Measurements from ENCODE around the gene LPCAT1. TPM values are rescaled to one million over a fixed set of nuclear protein-coding genes. Genes with fewer than 3 reads are reported as not detected.
"Not testable (repeated sequence)": the region's sequence is repeated elsewhere in the genome, so short reads cannot be mapped to it uniquely, and the experiment has no call there.

LPCAT1 gene
- total RNA-seq, 2 experiments from 2014 or later: 94.2 to 102 TPM

DNA sequence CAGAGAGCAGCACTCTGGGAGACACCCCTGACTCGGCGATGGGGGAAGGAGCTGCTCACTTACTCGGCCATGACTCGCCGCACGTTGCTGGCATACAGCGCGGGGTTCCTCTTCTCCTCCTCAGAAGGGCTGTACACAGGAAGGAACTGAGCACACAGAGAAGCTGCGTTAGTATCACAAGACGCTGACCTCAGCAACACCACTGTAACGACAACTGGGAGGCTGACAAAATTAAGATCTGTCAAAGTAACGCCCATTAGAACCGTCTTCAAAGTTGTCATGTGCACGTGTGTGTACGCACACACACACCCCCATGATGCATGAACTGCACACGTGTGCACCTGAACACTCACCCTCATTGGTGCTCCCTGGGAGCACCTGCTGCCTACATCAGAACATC lies 46.4 kb downstream of the LPCAT1 start:
- CTCF ChIA-PET: no interaction called here
- POLR2A ChIA-PET: no interaction called here

DNA sequence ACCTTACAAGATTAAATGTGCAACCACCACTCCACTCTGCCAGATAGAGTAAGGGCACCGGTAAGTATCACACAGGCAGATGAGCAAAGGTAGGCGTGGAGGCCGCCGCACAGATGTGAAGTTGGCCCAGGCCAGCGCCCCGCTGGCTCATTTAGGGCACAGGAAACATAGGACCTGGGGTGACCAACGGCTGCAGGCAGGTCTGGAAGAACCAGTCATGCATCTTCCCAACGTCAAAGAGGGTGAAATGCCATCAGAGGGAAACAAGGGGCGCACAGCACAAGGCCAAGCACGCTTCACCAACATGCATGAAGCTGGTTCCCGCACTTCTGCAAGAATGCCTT lies 46.8 kb downstream of the LPCAT1 start:
- ChIA-PET CTCF (interaction anchor here (1.3 kb wide), 1 partner anchor 168 kb away, joined by 4 read pairs; no protein-coding TSS in a partner anchor), POLR2A (no interaction called here)

DNA sequence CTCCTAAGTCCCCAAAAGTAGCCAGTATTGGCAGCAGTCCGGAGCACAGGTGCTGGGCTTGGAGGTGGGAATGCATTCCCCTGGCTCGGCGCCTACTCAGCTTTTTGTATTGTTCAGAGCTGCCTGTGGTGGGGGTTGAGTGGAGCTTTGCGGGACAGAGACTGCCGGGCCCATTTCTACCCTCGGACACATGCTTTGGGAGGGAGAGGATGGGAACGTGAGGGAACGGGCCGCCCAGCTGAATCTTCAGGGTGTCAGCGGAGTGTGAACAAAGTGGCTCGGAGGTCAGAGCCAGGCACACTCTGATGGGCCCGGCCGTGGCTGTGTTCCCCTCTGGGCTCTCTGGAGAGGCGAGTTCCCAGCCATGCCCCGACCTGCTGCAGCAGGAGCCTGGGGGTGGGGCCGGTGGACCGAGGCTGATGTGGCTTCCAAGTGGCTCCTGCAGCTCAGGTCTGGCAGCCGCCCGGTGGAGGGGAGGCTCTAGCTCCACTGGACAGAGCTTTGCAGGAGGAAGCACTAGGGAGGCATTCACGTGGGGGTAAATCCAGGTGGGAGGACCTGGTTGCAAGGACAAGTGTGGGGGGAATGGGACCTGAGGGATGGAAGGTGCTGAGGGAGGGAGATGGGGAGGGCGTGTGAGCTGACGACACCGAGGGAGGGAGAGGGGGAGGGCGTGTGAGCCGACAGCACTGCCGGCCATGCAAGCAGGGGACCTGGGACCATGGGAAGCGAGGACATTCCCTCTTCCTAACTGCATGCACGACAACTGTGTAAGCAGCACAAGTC lies 47.4 kb downstream of the LPCAT1 start:
- CTCF ChIA-PET: interaction anchor here (0.6 to 1.3 kb wide), 2 partner anchors 13 to 169 kb away, joined by 3 to 4 read pairs; no protein-coding TSS in a partner anchor
- POLR2A ChIA-PET: interaction anchor here (0.5 kb wide), 1 partner anchor 27 kb away, joined by 5 read pairs; no protein-coding TSS in a partner anchor

DNA sequence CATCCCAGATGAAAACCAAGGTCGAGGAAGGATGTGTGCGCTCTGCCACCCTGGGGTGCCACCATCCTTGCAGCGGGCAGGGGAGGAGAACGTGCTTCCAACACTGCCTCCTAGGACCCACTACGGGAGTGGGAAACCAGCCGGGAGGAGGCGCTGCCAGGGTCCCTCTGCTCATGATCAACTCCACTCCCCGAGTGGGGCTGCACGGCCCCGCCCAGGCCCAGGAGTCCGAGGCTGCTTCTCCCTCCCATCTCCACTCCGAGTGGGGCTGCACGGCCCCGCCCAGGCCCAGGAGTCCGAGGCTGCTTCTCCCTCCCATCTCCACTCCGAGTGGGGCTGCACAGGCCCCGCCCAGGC lies 48.2 kb downstream of the LPCAT1 start:
- CTCF ChIA-PET: interaction anchor here (1.3 kb wide), 1 partner anchor 170 kb away, joined by 4 read pairs; no protein-coding TSS in a partner anchor
- POLR2A ChIA-PET: not testable (repeated sequence)

DNA sequence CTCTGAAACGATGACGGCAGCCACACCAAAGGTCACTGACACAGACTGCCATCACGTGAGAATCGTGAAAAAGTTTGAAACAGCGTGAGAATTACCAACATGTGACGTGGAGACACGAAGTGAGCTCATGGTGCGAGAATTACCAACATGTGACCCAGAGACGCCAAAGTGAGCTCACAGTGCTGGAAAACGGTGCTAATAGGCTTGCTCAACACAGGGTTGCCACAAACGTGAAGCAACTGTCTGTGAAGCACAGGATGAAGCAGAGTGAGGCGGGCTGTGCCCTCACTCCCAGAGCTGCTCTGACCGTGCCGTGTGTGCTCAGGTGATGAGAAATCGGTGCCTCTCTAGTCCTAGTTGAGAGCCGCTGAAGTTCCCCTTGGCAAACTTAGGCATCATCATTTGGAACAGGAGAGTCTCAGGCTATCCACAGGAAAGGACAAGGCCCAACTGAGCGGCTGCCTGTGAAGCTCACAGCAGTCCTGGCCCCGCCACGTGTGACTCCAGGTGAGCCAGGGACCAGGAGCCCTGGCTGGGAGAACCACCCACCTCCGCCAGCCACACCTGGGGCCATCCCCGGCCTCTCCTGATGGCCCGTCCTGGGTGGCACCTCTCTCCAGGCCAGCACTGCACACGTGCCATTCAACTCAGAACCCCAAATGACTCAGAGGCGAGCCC lies 48.8 kb downstream of the LPCAT1 start:
- ChIA-PET POLR2A (no interaction called here), CTCF (no interaction called here)

DNA sequence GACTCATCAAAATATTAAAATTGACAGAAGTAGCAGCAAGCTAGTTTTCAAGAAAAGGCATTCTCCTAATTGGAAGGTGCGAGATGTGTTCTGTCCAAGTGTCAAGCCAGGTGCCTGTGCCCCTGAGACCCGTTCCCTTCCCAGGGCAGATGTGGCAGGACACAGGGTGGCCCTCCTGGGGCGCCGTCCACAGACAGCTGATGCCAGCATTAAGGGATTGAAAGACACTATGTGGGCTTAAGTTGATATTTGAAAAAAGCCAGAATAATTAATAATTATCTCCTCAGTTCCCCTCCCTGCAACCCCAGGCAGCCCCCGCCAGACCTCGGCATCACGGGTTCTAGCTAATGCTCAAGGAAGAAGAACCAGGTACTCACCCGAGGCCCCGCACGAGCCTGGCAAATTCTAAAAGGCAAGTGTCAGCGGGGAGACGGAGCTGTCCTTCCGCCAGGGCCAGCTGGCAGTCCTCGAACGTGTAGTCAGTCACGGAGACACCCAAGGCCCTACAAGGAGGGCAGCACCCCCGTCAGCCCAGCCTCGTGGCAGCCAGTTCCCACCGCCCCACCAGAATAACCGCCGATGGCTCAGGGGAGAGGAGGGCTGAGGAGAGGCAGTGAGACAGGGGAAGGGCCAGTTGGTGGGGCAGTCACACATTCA lies 49.4 kb downstream of the LPCAT1 start:
- ChIA-PET POLR2A (no interaction called here), CTCF (no interaction called here)

DNA sequence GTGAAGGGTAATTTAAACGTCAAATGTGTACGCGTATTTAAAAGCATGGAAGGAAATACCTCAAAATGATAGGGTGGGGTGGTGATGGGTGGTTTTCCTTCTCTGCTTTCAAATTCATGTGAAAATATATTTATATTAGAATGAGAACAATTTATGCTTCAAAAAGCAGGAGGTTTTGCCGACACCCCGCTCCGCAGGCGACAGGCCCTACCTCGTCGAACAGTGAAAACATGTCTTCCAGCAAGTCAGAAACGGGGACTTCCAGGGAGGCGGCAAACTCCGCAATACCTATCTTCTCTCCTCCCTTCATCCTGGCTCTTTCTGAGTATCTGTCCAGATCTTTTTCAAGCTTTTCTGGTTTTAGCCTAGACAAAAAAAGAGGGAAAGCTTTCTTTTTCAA lies 50.0 kb downstream of the LPCAT1 start:
- CTCF ChIA-PET: no interaction called here
- POLR2A ChIA-PET: no interaction called here

DNA sequence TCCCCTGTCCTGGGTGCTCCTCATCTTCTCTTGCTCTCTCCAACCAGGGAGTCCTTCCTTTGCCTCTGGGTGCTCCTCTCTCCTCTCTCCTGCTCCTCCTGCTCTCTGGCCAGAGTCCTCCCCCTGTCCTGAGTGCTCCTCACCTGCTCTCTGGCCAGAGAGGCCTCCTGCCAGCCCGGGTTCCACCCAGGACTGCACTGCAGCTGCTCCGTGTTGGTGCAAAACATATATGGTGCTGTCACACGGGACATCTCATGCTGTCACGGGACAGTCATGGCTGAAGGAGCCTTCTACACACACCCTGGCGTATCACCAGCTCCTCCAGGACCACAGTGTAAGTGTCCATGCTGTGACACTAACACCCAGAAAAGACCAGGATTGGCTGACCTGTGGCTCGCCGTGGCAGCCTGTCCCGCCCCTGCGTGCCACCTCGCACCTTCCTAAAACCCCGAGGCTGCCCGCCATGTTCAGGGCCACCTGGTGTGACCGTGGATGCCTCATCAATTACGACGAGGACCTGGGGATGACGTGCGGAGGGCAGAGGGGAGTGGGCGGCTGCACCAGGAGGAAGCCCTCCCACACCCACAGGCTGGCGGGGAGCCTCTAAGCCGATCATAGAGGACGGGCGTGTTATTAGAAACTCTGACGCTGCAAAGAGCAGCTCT lies 50.7 kb downstream of the LPCAT1 start:
- ChIA-PET POLR2A (no interaction called here), CTCF (no interaction called here)

DNA sequence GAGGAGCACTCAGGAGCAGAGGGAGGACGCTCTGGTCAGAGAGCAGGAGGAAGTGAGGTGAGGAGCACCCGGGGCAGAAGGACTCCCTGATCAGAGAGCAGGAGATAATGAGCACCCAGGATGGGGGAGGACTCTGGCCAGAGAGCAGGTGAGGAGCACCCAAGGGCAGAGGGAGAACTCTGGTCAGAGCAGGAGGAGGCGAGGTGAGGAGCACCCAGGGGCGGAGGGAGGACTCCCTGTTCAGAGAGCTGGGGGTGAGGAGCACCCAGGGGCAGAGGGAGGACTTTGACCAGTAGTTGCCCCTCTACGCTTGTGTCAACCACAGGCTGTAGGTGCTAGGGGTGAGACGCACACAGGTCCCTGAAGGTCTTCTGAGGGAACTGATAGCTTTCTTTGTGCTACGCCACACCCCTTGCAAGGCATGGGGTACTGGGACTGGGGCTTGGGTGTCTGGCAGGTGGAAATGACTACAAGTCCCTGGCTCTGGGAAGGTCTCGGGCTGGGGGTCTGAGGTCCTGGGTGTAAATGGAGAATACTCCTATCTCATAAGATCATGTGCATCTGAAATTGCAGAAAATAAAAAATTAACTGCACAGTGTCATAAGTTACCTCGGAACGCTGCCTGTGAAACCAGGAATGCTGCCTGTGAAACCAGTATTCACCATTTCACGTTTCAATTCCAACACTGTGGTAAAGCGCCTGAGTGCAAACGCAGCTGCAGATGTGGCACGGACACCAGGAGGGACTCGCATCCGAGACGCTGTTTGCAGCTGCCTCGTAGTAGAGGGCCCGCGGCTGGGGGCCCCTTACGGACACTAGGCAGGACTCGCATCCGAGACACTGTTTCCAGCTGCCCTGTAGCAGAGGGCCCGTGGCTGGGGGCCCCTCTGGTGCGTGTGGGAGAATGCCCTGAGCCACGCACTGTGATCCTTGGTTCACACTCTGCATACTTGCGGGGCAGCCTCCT lies 51.5 kb downstream of the LPCAT1 start:
- ChIA-PET CTCF (no interaction called here), POLR2A (no interaction called here)

DNA sequence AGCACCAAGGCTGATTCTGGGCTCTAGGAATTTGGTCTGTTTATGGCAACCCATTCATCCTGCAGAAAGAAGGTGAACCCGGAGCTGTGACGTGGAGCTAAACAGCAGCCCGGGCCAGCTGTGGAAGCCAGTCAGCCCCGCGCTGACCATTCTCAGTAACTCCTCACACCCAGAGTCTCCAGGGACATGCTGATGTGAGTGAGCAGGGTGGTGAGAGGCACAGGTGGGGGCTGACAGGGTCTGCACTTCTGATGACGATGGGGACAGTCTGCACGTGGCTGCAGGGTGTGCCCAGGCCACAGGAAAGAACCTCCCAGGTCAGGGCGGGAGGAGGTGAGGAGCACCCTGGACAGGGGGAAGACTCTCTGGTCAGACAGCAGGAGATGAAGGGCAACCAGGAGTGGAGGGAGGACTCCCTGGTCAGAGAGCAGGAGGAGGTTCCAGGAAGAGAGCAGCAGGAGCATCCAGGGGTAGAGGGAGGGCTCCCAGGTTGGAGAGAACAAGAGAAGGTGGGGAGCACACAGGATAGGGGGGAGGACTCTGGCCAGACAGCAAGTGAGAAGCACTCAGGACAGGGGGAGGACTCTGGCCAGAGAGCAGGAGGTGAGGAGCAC lies 52.4 kb downstream of the LPCAT1 start:
- ChIA-PET CTCF (interaction anchor here (1.6 kb wide), 1 partner anchor 93 kb away, joined by 3 read pairs; no protein-coding TSS in a partner anchor), POLR2A (no interaction called here)

DNA sequence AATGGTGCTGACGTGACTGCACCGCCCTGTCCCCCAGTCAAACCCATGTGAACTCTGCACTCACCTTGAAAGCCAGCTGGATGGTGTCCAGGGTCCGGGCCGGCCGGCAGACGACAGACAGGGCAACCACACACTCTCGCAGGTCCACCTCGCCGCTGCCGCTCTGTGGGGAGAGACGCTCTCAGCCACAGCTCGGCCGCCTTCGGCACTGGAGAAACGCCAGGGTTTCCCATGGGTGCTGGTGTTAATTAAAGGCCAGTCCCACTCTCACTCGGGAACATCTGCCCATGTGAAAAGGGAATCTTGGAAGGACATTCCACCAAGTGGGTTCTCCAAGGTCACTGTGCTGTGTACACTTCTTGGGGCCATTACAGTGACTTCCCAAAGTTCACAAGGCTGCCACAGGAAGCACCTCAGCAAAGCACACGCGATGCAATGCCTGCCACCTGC lies 53.0 kb downstream of the LPCAT1 start:
- CTCF ChIA-PET: interaction anchor here (1.5 to 1.7 kb wide), 3 partner anchors 9 to 92 kb away, joined by 3 to 8 read pairs (median 5); no protein-coding TSS in a partner anchor
- POLR2A ChIA-PET: no interaction called here

DNA sequence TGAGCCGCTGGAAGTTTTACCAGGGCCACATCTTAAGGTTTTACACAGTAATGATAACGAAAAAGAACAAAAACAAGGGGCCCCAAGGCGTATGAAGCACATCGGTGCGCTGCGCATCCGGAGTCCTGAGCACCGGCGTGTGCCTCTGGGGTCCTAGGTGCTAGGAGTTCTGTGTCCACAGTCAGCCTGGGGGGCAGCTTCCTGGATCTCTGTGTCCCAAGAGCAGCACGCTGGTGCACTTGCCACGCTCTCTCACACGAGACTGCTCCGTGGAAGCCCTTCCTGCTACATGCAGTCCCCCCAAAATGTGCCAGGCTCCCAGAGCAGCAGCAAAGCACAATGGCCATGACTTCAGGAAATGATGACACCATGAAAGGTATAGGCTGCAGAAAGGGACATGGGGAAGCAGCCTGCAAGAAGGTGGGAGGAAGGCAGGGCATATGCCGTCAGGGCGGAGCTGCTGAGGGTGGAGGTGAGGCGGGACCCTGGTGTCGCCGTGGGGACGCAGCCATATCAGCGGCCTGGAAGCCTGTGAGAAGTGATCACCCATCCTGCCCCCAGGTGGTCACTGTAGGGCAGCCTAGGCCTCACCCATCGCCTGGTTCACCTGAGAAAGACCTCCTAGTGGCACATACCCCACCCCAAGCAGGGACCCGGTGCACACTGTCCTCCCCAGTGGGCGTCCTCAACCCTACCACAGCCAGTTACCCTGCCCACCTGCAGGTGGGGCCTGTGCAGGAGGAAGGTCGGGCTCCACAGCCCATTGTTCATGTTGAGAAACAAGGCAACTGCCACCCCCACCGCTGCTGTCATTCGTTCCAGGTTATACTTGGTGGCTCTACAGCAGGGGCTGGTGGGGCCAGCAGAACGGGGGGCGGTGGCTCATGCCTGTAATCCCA lies 54.9 kb downstream of the LPCAT1 start:
- ChIA-PET CTCF (interaction anchor here (1.7 kb wide), 1 partner anchor 11 kb away, joined by 8 read pairs; no protein-coding TSS in a partner anchor), POLR2A (no interaction called here)

DNA sequence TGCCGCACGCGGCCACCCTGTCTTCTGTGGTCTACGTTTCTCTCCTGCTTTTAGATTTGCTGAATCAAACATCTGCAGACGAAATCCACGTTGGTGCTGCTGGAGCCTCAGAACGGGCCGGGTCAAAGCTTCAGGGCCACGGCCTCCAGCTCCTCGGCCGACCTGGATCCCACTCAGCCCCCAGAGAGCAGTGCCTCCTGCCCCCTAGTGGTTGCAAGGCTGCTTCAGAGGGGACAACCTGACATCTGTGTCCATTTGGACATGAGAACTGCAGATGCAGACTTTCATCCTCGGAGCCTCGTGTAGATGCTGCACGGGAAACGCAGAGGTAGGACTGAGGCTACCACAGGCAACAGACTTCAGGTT lies 55.5 kb downstream of the LPCAT1 start:
- ChIA-PET CTCF (no interaction called here), POLR2A (no interaction called here)

DNA sequence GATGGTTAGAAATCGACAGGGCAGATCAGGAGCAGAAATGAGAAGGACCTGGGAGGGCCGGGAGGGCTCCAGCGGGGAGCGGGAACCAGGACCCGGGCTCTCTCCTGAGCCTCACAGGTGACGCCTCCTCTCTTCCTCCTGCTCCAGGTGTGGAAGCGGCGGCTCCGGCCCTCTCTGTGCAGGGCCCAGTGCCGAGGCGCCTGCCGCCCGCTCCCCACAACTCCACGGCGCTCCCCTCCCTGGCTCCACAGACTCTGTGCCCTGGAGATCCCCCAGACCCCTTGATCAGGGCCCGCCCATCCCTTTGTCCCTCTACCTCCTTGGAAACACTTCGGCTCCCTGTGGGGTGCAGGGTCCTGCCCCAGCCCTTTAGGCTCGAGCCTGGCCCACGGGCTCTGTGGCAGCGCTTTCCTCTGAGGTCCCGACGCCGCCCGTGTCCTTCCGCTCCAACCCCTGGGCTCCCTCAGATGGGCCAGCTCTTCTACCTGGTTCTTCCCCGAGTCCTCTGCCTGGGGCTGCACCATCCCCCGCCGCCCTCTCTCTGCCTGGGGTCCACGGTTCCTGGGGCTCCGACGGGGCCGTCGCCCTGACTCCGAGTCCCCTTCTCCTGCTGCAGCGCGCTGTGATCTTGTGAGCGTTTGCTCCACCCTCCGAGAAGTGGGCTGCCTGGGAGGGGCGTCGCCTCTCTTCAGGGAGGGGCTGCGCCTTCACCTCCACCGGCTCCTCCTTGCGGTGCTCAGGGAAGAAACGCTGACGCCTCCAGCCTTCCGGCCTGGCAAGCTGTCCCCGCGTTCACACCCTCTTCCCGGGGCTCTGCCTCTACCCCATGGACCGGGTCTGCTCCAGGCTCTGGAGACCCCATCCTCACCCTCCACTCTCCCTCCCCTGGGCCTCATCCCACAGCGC lies 56.2 kb downstream of the LPCAT1 start:
- POLR2A ChIA-PET: no interaction called here
- CTCF ChIA-PET: interaction anchor here (1.4 kb wide), 1 partner anchor 87 kb away, joined by 3 read pairs; no protein-coding TSS in a partner anchor

DNA sequence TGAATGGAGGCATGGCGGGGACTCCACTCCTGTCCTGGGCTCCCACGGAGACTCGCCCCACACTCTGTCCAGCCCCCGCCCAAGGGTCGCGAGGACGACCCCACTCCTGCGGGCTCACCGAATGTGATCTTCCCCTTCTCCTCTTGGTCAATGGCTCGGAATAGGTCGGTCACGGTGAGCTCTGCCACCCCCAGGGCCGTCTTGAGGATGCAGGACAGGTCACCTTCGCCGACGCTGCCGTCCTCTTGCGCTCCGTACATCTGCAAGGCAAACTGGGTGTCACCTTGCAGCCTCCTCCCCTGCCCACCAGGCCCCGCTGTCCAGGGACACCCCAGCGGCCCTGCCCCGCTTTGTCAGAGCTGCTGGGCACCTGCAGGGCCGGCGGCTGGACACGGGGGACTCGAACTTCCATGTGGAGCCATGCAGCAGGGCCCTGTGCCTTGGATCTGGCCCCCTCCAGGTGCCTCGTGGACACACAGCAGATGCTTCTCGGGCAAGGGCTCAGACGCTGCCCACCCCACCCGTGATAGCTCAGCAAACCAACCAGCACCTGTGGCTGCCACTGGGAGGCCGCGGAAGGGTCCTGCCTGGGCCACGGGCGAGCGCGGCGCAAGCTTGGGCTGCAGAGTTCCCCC lies 57.0 kb downstream of the LPCAT1 start:
- POLR2A ChIA-PET: no interaction called here
- CTCF ChIA-PET: interaction anchor here (1.4 kb wide), 1 partner anchor 86 kb away, joined by 3 read pairs; no protein-coding TSS in a partner anchor

DNA sequence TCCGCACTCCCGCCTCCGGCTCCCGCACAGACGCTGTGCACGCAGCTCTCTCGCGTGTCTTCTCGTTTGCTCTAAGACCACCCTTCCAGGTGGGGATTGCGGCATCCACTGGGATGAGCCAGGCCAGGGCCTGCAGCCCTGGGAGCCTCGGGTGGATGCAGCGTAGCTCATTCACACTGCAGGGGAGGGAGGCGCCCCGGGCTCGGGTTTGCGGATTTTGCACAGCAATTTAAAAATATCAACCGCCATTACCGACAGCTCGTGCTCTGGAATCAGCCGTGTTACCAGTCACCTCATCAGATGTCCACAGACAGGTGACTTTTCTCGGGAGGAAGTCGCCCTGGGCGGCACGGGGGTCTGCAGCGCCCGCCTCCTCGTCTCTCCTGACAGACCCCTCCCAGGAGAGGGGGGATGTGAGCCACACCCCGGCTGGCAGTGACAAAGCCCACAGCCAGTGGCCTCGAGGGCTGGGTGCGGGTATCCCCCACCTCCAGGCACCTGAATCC lies 57.7 kb downstream of the LPCAT1 start:
- ChIA-PET POLR2A (no interaction called here), CTCF (interaction anchor here (0.7 kb wide), 1 partner anchor 123 kb away, joined by 3 read pairs; no protein-coding TSS in a partner anchor)
